PC-9 (cell line): ENCODE measurements around the gene RSPRY1.

Experiments used
- EZH2 ChIP-seq: fragments of 200-600 bp; sonication (generic); IDR thresholded peaks from 2 replicates; pipeline ENCODE4 v1.8.0; 2017; ENCODE audit warnings: antibody characterized with exemption, low read depth
- TF ChIP-seq, protein P1 (sequence below): fragments of 200-600 bp; sonication (generic); conservative IDR thresholded peaks from 2 replicates; pipeline ENCODE4 v1.6.1; 2017; ENCODE audit warnings: mixed run types, antibody characterized with exemption, mild to moderate bottlenecking, moderate library complexity

DNA sequence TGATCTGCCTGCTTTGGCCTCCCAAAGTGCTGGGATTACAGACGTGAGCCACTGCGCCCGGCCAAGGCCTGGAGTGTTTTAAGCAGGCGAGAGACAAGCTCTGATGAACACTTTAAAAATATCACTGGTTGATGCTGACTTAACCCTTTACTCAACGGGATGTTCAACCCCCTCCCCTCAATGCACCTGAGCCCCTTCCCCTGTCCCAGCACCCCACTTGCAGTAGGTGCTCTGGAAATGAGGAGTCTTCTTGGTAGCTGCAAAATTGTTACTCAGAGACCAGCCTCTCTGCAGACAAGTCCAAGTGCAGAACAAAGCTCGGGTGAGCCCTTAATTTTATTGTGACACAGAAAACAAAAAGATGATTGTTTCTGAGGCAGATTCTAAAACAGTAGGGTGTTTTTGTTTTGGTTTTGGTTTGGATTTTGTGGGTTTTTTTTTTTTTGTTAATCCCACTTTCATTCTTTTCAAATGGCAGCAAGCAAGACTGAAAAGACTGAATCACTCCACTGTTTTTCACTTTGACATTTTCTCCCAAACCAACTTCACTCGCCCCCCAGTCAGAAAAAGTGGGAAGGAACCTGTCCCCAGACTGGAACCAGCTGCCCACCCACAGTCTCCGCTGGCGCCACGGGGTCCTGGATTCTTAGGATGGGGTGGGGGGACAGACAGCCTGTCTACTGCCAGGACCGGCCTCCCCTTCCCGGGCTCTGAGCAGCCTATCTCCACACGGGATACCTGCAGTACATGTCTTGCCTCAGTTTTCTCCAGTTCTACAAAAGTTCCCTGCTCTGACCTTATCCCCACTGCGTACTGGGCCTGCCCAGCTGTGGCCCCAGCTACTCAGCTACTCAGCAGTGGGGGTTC is 103.5 kb downstream of the RSPRY1 start:
- TF ChIP-seq, protein P1, sequence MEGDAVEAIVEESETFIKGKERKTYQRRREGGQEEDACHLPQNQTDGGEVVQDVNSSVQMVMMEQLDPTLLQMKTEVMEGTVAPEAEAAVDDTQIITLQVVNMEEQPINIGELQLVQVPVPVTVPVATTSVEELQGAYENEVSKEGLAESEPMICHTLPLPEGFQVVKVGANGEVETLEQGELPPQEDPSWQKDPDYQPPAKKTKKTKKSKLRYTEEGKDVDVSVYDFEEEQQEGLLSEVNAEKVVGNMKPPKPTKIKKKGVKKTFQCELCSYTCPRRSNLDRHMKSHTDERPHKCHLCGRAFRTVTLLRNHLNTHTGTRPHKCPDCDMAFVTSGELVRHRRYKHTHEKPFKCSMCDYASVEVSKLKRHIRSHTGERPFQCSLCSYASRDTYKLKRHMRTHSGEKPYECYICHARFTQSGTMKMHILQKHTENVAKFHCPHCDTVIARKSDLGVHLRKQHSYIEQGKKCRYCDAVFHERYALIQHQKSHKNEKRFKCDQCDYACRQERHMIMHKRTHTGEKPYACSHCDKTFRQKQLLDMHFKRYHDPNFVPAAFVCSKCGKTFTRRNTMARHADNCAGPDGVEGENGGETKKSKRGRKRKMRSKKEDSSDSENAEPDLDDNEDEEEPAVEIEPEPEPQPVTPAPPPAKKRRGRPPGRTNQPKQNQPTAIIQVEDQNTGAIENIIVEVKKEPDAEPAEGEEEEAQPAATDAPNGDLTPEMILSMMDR = no peak
- TF ChIP-seq EZH2 = no peak
